Measurements from ENCODE around the gene GFOD2.

The GFOD2 gene

DNA sequence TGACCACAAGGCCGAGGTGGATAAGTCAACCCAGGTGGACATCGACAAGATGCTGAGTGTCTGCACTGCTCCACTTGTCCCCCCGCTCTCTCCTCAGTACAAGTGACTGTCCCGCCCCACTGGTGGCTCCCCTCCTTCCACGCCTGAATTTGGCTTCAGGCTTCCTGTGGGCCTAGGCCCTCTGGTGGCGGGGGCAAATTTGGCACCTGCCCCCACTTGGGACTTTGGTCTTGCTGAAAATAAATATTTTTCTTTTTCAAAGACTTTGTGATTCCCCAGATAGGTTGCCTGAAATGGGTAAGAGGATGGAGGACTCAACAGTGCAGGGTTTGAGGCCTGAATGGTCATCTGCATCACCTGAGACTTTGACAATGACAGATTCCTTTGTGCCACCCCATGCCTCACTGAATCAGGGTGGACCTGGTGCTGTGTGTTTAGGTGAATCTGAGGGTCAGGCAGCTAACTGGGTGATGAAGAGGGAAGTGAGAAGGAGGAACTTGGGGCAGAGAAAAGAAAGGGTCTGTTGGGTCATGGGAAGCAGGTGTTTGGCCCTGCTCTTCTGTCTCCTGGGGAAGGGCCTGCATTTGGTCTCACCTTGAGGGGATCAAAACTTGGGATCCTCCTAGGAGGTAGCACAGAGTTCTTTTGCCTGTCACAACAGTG, 50.5 kb downstream of the GFOD2 start:
- peak; percentile 28 for DNase-seq

GRCh38 chr16:67667817-67668494, 51.2 kb downstream of the GFOD2 start:
- DNase-seq = peak; percentile 90

DNA sequence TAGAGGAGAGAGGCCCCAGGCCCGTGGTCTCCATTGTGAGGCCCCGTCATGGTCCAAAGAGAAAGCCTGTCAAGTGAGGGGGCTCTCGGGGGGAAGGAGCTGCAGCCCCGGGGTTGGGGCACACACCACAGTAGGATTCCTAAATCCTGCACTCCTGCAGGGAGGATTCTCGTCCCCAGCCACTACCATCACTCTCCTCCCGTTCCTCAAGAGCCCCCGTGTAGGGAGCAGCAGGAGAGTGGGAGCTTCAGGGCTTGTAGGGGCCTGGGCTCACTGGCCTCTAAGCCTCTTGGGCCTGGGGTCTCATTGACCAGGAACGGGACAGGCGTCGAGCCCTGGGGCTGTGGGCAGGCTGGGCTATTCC, 51.7 kb downstream of the GFOD2 start:
- DNase-seq = no peak

DNA sequence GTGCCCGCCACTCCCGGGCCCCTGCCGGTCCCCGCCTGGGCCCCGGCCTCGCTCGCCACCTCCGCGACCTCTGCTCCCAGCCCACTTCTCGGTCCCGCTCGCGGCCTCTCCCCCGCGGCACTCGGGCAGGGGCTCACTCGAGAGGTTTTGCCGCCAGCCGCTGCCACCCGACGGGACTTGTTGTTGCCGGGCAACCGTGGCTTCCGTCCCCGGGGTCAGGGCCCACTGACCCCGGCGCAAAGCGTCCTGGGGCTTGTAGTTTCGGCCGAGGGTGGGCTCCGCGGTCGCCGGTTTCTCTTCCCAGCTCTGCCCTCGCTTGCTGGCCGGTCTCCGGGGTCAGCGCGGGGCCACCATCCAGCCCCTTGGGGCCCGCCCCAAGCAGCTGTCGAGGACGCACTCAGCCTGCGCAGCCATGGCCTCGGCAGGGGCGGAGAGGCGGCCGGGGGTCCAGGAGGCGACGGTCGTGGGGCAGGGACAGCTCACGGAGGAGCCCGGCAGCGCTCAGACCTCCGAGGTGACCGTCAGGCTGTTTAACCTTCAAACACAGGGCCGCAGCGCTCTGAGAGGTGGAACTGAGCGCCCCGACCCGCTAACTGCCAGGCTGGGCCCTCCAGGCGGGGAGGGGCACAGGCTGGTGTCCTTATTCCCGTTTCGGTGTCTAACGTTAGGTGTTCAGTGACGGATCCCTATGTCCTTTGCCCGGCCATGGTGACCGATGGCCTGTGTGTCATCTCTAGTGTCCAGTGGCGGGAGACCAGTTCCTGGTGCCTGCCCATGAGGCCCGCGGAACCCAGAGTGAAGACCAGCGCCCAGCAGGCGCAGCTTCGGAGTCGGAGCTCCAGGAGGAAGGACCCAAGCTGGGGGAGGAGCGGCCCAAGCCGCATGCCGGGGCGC, 52.3 kb downstream of the GFOD2 start, which contains the start of the genes C16orf86 and ENKD1:
Gene C16orf86 (plus strand): TSS at position 256 of the 894 bp plus-strand sequence. CDS start 157 bp downstream, at position 413.
Gene ENKD1 (minus strand): TSS at position 192 of the 894 bp plus-strand sequence. CDS start 308 bp downstream, outside the sequence.
- peak; percentile 88 for DNase-seq

DNA sequence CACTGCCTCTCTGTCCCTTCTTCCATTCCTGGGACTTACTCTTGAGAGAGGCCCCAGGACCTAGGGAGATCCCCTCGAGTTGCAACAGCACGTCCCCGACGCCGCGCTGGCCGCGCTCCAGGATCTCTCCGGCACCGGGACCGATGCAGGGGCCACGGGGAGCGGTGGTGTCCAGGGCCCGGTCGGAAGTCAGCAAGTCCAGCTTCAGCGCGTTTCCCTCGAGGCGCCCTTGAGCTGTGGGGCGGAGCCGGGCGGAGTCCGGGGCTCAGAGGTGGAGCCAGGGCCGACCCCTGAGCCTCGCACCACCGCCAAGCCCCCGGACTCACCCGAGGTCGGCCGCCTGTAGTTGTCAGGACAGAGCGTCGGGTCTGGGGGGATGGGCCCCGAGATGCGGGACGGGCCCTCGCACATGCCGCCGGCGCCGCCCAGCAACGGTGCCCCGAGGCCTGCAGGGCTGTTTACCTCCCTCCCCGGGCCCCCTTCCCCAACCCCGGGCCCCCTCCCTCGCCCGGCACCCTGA, 53.0 kb downstream of the GFOD2 start:
- peak; percentile 23 for DNase-seq

- DNase-seq = no peak
Observed at GRCh38 chr16:67665598-67665997, 53.5 kb downstream of the GFOD2 start.

GRCh38 chr16:67664871-67665270, 54.2 kb downstream of the GFOD2 start:
- no peak for DNase-seq

DNA sequence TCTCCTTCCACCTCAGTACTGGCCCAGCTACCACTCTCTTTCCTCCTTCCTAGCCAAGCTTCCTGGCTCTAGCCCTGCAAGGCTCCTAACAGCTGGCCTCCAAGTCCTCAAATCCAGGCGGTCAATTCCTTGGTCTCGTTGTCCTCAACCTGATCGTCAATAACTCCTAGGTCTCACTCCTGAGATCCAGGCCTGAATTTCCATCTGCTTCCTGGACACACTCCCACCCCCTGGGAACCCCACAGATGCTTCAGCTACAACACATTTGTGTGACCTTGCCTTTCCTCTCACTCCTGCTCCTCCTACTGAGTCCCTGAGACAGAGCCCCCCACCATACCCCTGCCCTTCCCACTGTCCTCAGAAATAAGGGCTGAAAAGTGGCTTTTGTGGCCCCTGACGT, 54.9 kb downstream of the GFOD2 start:
- no peak for DNase-seq

DNA sequence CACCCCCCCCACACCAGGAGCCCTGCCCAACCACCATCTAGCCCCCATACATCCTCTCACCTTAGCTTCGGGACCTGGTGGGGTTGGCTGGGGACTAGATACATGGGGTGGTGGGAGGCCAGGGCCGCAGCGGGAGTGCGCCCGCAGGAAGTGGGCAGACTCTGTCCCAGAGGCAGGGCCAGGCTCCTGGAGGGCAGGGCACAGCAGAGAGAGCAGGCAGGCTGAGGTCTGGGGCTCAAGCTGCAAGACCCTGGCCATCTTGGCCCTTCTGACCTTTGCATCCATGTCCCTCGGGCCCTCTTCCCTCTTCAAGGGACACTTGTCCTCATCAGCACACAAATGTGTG, 55.3 kb downstream of the GFOD2 start:
- no peak for DNase-seq

GRCh38 chr16:67663151-67663876, 55.8 kb downstream of the GFOD2 start:
- DNase-seq = peak; percentile 42

GRCh38 chr16:67662653-67663010, 56.5 kb downstream of the GFOD2 start:
- DNase-seq = no peak

GRCh38 chr16:67661886-67662652, 57.0 kb downstream of the GFOD2 start:
- no peak for DNase-seq

DNA sequence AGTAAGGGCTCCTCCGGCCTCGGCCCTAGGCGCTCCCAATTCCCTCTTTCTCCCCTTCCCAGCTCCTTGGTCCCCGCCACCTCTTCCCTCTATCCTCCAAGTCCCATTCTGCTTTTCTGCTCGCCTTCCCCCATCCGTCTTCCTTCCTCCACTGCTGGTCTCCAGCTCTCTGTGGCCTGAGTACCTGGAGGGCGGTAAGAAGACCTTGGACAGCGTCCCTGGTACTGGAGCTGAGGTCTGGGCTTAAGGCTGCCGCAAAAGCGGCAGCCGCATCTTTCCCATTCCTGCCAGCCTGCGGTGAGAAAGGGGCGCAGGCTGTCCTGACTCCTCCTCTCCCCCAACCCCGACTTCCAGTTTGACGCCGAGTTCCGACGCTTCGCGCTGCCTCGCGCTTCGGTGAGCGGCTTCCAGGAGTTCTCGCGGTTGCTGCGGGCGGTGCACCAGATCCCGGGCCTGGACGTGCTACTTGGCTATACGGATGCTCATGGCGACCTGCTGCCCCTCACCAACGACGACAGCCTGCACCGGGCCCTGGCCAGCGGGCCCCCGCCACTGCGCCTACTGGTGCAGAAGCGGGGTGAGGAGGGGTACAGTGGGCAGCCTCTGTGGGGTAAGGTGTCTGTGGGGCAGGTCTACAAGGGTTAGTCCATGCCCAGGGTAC, 57.9 kb downstream of the GFOD2 start:
- no peak for DNase-seq

GRCh38 chr16:67660564-67661028, 58.5 kb downstream of the GFOD2 start, which contains the start of gene PARD6A:
PARD6A (plus strand) TSS chr16:67660960; CDS start chr16:67661039, 79 bp downstream.
- DNase-seq = peak; percentile 96

GRCh38 chr16:67659675-67660563, 59.2 kb downstream of the GFOD2 start, which contains the start of gene ACD:
ACD (minus strand) TSS chr16:67660260; CDS start chr16:67660220, 40 bp downstream.
- peak; percentile 98 for DNase-seq

DNA sequence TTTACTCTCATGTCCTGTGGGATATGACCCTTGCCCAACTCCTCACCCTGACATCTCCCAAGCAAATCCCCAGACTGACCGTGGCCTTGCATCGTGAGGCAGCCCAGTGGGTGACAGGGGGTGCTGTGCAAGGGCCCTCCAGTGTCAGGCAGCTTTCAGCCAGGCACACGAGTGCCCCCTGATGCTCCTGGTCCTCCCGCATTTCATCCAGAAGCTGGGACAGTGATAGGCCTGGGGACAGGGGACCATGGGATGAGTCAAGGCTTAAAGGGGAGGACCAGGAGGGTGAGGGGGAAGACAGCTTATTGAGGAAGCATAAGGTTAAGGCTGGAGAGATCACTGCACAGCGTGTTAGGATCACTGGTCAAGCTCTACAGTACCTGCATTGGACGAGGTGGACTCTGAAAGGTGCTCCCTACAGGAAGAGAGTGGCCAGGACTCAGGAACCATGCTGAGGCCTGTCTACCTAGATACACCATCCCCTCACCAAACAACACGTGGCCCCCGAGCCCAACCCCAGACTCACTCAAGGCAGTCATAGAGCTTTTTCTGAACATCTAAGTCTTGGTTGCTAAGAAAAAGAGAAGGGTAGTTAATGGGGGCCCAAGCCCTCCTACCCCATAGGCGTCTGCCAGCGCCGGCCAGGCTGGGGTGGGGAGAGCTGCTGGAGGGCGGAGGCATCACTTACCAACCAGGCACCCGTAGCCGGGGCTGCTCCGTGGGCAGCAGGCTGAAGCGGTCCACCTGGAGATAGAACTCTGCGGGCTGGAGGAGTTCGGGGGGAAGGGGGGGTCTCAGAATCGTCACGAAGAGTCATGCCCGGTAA, 60.1 kb downstream of the GFOD2 start:
- no peak for DNase-seq

DNA sequence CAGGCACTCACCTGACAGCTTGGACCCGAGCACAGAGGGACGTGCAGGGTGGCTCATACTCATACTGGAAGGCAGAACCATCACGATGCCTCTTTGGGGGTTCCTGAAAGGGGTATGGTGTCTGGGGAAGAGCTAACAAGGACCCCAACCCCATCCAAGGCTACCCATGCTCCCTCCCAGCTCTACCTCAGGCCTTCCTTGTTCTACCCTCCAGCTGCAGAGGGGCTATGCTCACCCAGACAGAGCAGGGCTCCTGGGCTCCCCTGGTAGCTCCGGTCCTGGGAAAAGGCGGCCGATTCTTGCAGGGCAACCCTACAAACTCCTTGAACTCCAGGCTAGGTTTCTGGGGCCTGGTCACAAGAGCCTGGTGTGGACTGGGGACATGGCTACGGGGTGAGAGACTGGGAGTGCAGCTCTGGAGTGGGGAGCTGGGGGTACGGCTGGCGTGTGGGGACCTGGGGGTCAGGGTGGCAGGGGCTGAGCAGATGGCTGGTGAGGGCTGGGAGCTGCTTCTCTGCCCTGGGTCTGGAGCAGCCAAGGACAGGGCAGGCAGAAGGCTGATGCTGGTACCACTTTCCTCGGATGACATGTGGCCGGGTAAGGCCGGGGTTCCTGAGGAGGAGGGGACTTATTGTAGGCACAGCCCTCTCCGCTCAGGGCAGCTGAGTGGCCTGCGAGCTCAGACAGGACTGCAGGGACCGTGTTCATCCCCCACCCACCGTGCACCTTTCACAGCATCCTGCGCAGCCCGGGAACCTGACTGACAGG, 61.2 kb downstream of the GFOD2 start:
- no peak for DNase-seq

DNA sequence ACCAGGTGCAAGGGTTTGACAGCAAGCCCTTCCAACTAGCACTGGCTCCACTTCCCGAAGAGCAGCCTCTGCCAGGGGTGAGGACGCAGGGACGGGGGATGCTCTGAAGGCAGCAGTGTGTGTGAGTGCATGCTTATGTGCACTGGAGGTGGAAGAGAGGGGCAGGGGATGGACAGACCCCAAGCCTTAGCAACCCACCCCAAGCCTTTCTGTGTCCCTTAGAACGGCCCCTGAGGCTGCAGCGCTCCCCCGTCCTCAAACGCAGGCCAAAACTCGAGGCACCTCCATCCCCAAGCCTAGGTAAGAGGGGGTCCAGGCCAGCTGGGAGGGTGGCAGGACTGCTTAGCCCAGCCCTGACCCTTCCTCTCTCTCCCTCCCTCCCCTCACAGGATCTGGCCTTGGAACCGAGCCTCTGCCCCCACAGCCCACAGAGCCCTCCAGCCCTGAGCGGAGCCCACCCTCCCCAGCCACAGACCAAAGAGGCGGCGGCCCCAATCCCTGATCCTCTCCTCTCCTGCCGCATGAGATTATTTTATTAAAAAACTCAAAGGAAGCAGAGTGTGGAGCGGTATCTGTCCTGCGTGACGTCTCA, 62.0 kb downstream of the GFOD2 start:
- no peak for DNase-seq
